ENCODE measurements around the gene TCP1.

- TF ChIP-seq CTCF (IDR thresholded peaks at IDR 0.05) (no peak), POLR2A (IDR thresholded peaks at IDR 0.05; ENCODE audit: low read depth) (no peak), EP300 (IDR thresholded peaks at IDR 0.05) (no peak), POLR2AphosphoS5 (IDR thresholded peaks at IDR 0.05) (no peak)
Observed at GRCh38 chr6:159829526-159829925, 40.1 kb upstream of the TCP1 start.
